ENCODE results near the gene ELOVL3.
"Not testable (repeated sequence)": the region's sequence is repeated elsewhere in the genome, so short reads cannot be mapped to it uniquely, and the experiment has no call there.

Gene ELOVL3

GRCh38 chr10:102247734-102248133 is 21.6 kb downstream of the ELOVL3 start:
- no peak overlapping the region for H3K4me3 ChIP-seq (ENCODE audit: low read depth, low read length)

- not testable (repeated sequence) for H3K4me3 ChIP-seq (ENCODE audit: low read depth, low read length)
Measured at GRCh38 chr10:102252508-102252907, 26.4 kb downstream of the ELOVL3 start.

GRCh38 chr10:102254426-102254825 is 28.3 kb downstream of the ELOVL3 start:
- no peak overlapping the region for H3K4me3 ChIP-seq (ENCODE audit: low read depth, low read length)

- H3K4me3 ChIP-seq (ENCODE audit: low read depth, low read length): no peak overlapping the region
Measured at GRCh38 chr10:102255404-102255803, 29.3 kb downstream of the ELOVL3 start.

- H3K4me3 ChIP-seq (ENCODE audit: low read depth, low read length): no peak overlapping the region
Measured at GRCh38 chr10:102261196-102261595, 35.1 kb downstream of the ELOVL3 start.

- H3K4me3 ChIP-seq (ENCODE audit: low read depth, low read length): no peak overlapping the region
Measured at GRCh38 chr10:102261842-102262241, 35.7 kb downstream of the ELOVL3 start.

GRCh38 chr10:102262744-102263370 is 36.8 kb downstream of the ELOVL3 start:
- H3K4me3 ChIP-seq (ENCODE audit: low read depth, low read length): no peak overlapping the region

- H3K4me3 ChIP-seq (ENCODE audit: low read depth, low read length): no peak overlapping the region
Measured at GRCh38 chr10:102264371-102264770, 38.3 kb downstream of the ELOVL3 start.

GRCh38 chr10:102266670-102267069 is 40.6 kb downstream of the ELOVL3 start:
- H3K4me3 ChIP-seq (ENCODE audit: low read depth, low read length): no peak overlapping the region

GRCh38 chr10:102267748-102268147 is 41.6 kb downstream of the ELOVL3 start:
- H3K4me3 ChIP-seq (ENCODE audit: low read depth, low read length): no peak overlapping the region

GRCh38 chr10:102268375-102268888 is 42.3 kb downstream of the ELOVL3 start:
- no peak overlapping the region for H3K4me3 ChIP-seq (ENCODE audit: low read depth, low read length)

GRCh38 chr10:102269017-102269416 is 42.9 kb downstream of the ELOVL3 start:
- H3K4me3 ChIP-seq (ENCODE audit: low read depth, low read length): no peak overlapping the region

GRCh38 chr10:102274062-102274461 is 48.0 kb downstream of the ELOVL3 start:
- no peak overlapping the region for H3K4me3 ChIP-seq (ENCODE audit: low read depth, low read length)

- H3K4me3 ChIP-seq (ENCODE audit: low read depth, low read length): no peak overlapping the region
Measured at GRCh38 chr10:102275343-102275742, 49.2 kb downstream of the ELOVL3 start.

- H3K4me3 ChIP-seq (ENCODE audit: low read depth, low read length): no peak overlapping the region
Measured at GRCh38 chr10:102279104-102279503, 53.0 kb downstream of the ELOVL3 start.
